ENCODE measurements around the gene CHTOP. TPM values are rescaled to one million over a fixed set of nuclear protein-coding genes. Genes with fewer than 3 reads are reported as not detected.
A peak's percentile ranks its signal among the peaks of the same experiment; 100 is the strongest.

The CHTOP gene
- total RNA-seq, 3 donors from 2014 or later: 37.1 to 112 (median 71.8) TPM

DNA sequence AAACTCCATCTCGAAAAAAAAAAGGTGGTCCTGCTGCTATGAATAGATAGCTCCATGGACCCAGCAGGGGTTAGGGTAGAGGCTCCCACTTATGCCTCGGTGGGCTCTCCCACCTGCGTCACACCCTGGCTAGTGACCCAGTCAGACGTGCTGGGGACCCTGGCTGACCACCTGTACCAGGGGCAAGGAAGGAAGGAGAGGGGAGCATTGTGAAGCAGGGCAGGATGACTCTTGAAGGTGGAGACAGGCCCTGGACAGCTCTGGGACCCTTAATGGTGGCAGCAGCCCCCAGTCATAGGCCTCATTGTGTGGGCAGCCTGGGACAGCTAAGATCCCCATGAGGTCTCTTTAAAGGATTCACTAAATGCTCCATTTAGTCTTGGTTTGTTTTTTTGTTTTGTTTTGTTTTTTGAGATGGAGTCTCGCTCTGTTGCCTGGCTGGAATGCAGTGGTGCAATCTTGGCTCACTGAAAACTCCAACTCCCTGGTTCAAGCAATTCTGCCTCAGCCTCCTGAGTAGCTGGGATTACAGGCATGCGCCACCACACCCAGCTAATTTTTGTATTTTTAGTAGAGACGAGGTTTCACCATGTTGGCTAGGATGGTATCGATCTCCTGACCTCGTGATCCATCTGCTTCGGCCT is 14.3 kb downstream of the CHTOP start:
- peak overlapping the region; percentile 64 to 69 for H3K27ac ChIP-seq

GRCh38 chr1:153649137-153649862 is 15.4 kb downstream of the CHTOP start:
- Histone ChIP-seq H3K9me3 (no peaks in the 10 kb centered on the region), H3K27me3 (no peaks in the 10 kb centered on the region), H3K4me1 (peaks cover 0 to 7% of the 10 kb centered on the region in 2 donors), H3K27ac (peak overlapping the region; percentile 59 to 69), H3K36me3 (no peaks in the 10 kb centered on the region), H3K4me3 (no peak overlapping the region)
- TF ChIP-seq POLR2A (IDR thresholded peaks at IDR 0.05): no peak
- no peak for TF ChIP-seq CTCF (IDR thresholded peaks at IDR 0.05)
- no peak for TF ChIP-seq POLR2AphosphoS5 (IDR thresholded peaks at IDR 0.05)
- intact Hi-C loops (cut with DNase I; ENCODE audit: low total_unique reads): no loop called here
- no peak for DNase-seq (ENCODE audit: low spot score in 2 of 2)

More for the DNA sequence above, 14.3 kb downstream of the CHTOP start:
- no peak for TF ChIP-seq POLR2AphosphoS5 (IDR thresholded peaks at IDR 0.05)
- TF ChIP-seq POLR2A (IDR thresholded peaks at IDR 0.05): no peak
- TF ChIP-seq CTCF (IDR thresholded peaks at IDR 0.05): no peak
- intact Hi-C loops (cut with DNase I; ENCODE audit: low total_unique reads): no loop called here
- no peak for DNase-seq (ENCODE audit: low spot score in 2 of 2)
- H3K27me3 ChIP-seq: no peaks in the 10 kb centered on the region
- peaks cover 0 to 7% of the 10 kb centered on the region in 2 donors for H3K4me1 ChIP-seq
- H3K9me3 ChIP-seq: no peaks in the 10 kb centered on the region
- H3K4me3 ChIP-seq: no peak overlapping the region
- no peaks in the 10 kb centered on the region for H3K36me3 ChIP-seq

DNA sequence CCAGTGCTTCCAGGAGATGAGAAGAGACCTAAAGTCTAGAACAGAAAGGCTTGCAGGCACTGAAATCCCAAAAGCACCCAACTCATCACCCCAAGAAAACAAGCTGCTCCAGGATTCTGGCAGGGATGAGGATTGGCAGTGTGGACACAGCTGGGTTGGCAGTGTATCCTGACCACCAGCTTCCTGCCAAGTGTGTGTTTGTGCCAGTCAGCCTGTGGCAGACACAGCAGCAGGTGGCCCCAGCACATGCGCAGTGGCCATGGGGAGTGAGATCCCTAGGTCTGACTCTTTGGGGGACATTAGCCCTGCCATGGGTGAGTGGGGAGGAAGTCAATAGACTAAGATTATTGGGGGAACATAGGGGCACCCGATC is 16.0 kb downstream of the CHTOP start:
- peaks cover 0 to 7% of the 10 kb centered on the region in 2 donors for H3K4me1 ChIP-seq
- TF ChIP-seq CTCF (IDR thresholded peaks at IDR 0.05) (no peak), POLR2AphosphoS5 (IDR thresholded peaks at IDR 0.05) (peak in 1 of 3 donors; percentile 32)
- no peaks in the 10 kb centered on the region for H3K27me3 ChIP-seq
- no peaks in the 10 kb centered on the region for H3K36me3 ChIP-seq
- peak; percentile 88 to 89 for DNase-seq (ENCODE audit: low spot score in 2 of 2)
- H3K9me3 ChIP-seq: no peaks in the 10 kb centered on the region
- intact Hi-C loops (cut with DNase I; ENCODE audit: low total_unique reads): no loop called here
- H3K4me3 ChIP-seq: no peak overlapping the region
- H3K27ac ChIP-seq: peak overlapping the region; percentile 59 to 69

DNA sequence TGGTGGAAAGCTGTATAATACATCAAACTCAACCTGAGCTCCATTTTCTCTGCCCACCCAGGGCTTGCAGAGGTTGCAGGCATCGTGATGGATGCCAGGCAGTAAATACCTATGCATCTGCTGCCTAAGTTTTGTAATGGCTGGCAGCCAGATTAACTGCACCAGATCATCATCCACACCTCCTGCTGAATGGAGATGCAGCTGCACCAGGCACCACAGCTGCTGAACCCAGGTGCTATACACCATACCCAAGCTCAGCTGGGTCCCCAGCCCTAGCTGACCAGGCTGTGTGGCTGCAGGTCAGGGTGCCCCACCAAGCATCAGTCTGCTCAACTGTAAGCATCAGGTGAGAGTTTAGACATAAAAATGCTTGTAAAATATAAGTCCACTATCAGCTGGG is 17.9 kb downstream of the CHTOP start:
- no peaks in the 10 kb centered on the region for H3K9me3 ChIP-seq
- H3K4me1 ChIP-seq: peaks cover 0 to 7% of the 10 kb centered on the region in 2 donors
- H3K36me3 ChIP-seq: no peaks in the 10 kb centered on the region
- DNase-seq (ENCODE audit: low spot score in 2 of 2): no peak
- H3K4me3 ChIP-seq: no peak overlapping the region
- no peak overlapping the region for H3K27ac ChIP-seq
- intact Hi-C loops (cut with DNase I; ENCODE audit: low total_unique reads): no loop called here
- TF ChIP-seq POLR2A (IDR thresholded peaks at IDR 0.05): no peak
- no peak for TF ChIP-seq POLR2AphosphoS5 (IDR thresholded peaks at IDR 0.05)
- TF ChIP-seq CTCF (IDR thresholded peaks at IDR 0.05): no peak
- H3K27me3 ChIP-seq: no peaks in the 10 kb centered on the region

- intact Hi-C loops (cut with DNase I; ENCODE audit: low total_unique reads): no loop called here
- peak in 1 of 2 donors; percentile 52 for DNase-seq (ENCODE audit: low spot score in 2 of 2)
- no peak for TF ChIP-seq POLR2AphosphoS5 (IDR thresholded peaks at IDR 0.05)
- no peak for TF ChIP-seq POLR2A (IDR thresholded peaks at IDR 0.05)
- TF ChIP-seq CTCF (IDR thresholded peaks at IDR 0.05): no peak
- H3K36me3 ChIP-seq: no peaks in the 10 kb centered on the region
- peaks cover 0 to 7% of the 10 kb centered on the region in 2 donors for H3K4me1 ChIP-seq
- peak overlapping the region; percentile 83 for H3K27ac ChIP-seq
- H3K4me3 ChIP-seq: no peak overlapping the region
- no peaks in the 10 kb centered on the region for H3K27me3 ChIP-seq
- H3K9me3 ChIP-seq: no peaks in the 10 kb centered on the region
Measured at GRCh38 chr1:153652805-153653500, 19.1 kb downstream of the CHTOP start.

Data from breast epithelium (tissue), 4 donors.